Fibroblast of pulmonary artery (primary cell): ENCODE results near the gene EOMES.
A peak's percentile ranks its signal among the peaks of the same experiment; 100 is the strongest.

Source experiments
- DNase-seq: peaks from one replicate; pipeline ENCODE4 v3.0.0-alpha.2; 2010; ENCODE audit warnings: low read depth
- H3K4me3 ChIP-seq: replicated peaks from 2 replicates; pipeline ENCODE4 v1.5.1; 2011; ENCODE audit warnings: low read depth, mild to moderate bottlenecking, control low read depth, low read length, moderate library complexity
- TF ChIP-seq, protein P1 (sequence below): IDR thresholded peaks from 2 replicates; pipeline ENCODE4 v1.5.1; 2011; ENCODE audit warnings: mild to moderate bottlenecking, control low read depth, low read length, inconsistent platforms; ENCODE audit errors: missing control alignments

Gene EOMES

DNA sequence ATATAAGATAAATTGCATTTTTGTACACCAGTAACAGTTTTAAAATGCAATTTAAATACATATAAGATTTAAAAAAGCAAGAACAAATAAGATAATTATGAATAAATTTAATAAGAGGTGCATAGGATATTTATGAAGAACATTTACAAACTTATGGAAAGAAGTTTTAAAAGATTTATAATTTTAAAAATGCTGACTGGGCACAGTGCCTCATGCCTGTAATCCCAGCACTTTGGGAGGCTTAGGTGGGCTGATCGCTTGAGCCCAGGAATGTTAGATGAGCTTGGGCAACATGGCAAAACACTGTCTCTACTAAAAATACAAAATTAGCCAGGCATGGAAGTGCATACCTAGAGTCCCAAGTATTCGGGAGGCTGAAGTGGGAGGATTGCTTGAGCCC is 37.8 kb downstream of the EOMES start:
- DNase-seq: no peak
- TF ChIP-seq, protein P1, sequence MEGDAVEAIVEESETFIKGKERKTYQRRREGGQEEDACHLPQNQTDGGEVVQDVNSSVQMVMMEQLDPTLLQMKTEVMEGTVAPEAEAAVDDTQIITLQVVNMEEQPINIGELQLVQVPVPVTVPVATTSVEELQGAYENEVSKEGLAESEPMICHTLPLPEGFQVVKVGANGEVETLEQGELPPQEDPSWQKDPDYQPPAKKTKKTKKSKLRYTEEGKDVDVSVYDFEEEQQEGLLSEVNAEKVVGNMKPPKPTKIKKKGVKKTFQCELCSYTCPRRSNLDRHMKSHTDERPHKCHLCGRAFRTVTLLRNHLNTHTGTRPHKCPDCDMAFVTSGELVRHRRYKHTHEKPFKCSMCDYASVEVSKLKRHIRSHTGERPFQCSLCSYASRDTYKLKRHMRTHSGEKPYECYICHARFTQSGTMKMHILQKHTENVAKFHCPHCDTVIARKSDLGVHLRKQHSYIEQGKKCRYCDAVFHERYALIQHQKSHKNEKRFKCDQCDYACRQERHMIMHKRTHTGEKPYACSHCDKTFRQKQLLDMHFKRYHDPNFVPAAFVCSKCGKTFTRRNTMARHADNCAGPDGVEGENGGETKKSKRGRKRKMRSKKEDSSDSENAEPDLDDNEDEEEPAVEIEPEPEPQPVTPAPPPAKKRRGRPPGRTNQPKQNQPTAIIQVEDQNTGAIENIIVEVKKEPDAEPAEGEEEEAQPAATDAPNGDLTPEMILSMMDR: no peak
- H3K4me3 ChIP-seq: no peak overlapping the region

DNA sequence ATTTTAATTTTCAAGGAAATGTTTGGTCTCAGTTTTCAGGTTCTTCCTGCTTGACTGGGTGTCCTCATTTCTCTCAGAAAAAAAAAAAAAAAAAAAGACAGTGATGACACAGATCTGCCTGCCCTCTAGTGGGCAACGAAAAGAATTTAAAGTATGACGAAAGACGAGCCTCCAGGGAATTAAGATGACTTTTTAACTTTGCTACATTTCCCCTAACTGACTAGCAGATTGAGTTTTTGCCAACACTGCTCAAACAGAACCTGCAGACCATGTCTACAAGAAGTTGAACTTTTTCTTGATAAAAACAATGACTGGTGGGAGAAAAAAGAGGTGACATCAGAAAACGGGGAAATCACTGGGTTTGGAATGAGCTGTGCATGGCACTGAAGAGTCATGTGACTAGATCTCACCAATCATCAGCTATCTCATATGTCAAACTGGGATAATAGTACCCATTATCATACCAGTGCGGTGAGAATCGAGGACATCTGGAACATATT is 40.8 kb downstream of the EOMES start:
- H3K4me3 ChIP-seq: peak overlapping the region; percentile 25
- peak; percentile 89 for DNase-seq
- TF ChIP-seq, protein P1: peak; percentile 63

DNA sequence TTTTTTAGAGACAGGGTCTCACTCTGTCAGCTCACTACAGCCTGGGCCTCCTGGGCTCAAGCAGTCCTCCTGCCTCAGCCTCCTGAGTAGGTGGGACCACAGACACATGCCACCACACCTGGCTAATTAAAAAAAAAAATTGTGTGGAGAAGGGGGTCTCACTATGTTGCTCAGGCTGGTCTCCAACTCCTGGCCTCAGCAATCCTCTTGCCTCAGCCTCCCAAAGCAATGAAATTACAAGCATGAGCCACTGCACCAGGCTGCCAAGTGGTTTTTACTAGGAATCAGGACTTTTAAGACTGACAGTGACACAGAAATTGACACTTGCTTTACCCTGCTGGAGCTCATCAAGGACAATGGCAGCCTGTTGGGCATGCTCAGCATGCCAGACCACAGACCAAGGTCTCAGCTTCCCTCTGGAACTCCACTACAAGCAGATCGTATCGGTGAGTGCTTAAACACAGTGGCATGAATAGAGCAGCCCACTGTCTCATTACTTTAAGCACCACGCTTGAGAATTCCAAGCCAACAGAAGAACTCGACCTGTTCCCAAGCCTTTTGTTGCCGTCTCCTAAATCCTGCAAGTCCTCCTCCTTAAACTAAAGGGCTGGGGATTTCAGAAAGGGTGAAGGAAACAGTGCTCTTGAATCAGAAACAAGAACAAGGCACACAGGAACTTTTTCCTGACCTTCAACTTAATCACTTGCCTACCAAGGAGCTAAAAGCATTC is 41.4 kb downstream of the EOMES start:
- no peak for DNase-seq
- TF ChIP-seq, protein P1: no peak
- no peak overlapping the region for H3K4me3 ChIP-seq

DNA sequence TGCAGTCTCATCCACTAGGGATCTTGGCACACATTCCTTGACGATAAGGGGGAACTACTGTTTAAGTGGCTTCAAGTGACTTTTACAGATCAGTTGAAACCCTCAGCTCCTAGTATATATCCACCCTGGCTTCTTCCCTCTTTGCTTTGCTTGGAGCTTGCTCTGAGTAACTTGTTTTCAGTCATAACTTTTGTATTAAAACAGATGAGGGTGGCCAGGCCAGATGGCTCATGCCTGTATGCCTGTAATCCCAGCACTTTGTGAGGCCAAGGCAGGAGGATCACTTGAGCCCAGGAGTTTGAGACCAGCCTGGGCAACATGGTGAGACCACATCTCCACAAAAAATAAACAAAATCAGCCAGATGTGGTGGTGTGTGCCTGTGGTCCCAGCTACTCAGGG is 42.4 kb downstream of the EOMES start:
- TF ChIP-seq, protein P1: no peak
- no peak overlapping the region for H3K4me3 ChIP-seq
- no peak for DNase-seq

DNA sequence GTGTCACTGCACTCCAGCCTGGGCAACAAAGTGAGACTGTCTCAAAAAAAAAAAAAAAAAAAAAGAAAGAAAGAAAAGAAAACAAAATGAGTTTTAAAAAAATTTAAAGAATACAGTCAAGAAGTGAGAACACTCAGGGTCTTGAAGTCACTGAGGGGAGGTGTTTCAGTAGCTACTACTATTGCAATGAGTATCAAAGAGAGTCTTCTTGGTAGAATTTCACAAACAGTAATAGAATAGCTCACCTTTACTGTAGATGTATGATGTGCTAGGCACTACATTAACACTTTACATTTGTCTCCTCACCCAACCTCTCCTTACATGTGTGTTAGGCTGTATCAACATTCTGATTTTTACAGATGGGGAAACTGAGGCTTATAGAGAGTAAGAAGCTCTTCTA is 43.9 kb downstream of the EOMES start:
- no peak overlapping the region for H3K4me3 ChIP-seq
- DNase-seq: no peak
- TF ChIP-seq, protein P1: no peak

GRCh38 chr3:27677565-27677964 is 44.6 kb downstream of the EOMES start:
- no peak overlapping the region for H3K4me3 ChIP-seq
- peak; percentile 98 for DNase-seq
- TF ChIP-seq, protein P1: no peak

GRCh38 chr3:27675287-27675686 is 46.8 kb downstream of the EOMES start:
- TF ChIP-seq, protein P1: no peak
- DNase-seq: peak; percentile 85
- no peak overlapping the region for H3K4me3 ChIP-seq
